GM19324 (cell line): Measurements from ENCODE around the gene CCDC85A.

ENCODE experiments used
- ATAC-seq: cut with Tn5 transposase; IDR thresholded peaks from one replicate; pipeline ENCODE4 v1.9.1; 2021; ENCODE audit warnings: mild to moderate bottlenecking, moderate library complexity; ENCODE audit not compliant: unreplicated experiment, low FRiP score

CCDC85A gene

DNA sequence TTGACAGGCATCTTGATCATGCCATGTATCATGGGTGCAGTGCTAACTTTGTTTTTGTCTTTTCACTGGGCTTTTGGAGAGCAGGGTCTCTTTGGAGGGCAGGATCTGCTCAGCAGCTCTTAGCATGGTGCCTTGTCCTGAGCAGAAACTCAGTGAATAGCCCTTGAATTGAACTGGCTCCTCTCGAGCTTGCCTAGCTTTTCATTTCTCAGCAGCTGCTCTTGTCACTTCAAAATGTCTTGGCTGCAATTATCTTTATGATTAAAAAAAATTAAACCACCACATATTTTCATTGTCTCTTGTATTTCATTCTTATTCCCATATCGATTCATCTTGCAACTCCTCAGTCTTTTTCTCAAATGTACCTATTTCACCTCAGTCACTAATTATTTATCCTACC, 50.5 kb downstream of the CCDC85A start:
- no peak for ATAC-seq

DNA sequence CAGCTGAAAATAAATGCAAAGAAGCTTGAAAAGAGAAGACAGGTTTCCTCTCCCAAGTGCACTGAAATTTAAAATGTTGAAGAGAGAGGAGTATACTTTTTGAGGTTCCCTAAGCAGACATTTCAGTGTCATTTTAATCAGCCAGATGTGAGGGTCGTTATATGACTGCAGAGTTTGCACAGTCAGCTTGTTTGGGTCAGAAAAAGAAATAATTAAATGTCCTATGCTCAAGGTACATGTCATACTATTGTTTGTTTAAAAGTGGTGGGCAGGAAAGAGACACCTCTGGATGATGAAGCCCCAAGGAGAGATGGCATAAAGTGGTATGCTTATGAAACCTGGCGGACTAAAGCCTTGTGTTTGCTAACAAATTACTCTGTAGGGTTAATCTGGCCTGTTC, 55.2 kb downstream of the CCDC85A start:
- no peak for ATAC-seq

DNA sequence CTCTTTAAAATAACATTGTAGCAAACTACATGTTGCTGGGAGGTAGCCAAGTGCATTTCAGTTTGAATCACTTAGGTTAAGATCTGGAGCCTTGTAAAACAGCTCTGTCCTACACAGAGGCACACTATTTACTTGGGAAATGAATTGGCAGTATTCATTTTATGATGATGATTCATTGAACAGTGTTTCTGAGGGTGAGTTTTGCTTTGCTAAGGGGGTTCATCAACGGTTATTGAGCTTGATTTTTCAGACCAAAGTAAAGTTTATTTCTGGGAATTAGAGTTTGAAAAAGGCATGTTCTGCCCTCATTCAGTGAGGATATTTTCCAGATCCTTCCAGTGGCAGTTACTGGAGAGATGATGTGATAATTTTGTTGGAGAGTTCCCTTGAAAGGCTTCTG, 55.6 kb downstream of the CCDC85A start:
- ATAC-seq = no peak

DNA sequence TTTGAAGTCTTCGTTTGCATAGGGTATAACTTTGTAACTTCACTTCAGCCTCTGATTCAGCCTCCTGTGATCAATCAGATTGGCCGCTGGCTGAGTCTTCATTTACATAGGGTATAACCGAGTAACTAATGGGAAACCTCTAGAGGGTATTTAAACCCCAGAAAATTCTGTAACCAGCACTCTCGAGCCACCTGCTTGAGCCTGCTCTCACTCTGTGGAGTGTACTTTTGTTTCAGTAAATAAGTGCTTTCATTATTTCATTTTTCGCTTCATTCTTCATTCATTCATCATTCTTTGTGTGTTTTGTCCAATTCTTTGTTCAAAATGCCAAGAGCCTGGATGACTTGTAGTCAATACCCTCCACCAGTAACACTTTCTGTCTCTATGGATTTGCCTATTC, 56.4 kb downstream of the CCDC85A start:
- ATAC-seq = no peak

DNA sequence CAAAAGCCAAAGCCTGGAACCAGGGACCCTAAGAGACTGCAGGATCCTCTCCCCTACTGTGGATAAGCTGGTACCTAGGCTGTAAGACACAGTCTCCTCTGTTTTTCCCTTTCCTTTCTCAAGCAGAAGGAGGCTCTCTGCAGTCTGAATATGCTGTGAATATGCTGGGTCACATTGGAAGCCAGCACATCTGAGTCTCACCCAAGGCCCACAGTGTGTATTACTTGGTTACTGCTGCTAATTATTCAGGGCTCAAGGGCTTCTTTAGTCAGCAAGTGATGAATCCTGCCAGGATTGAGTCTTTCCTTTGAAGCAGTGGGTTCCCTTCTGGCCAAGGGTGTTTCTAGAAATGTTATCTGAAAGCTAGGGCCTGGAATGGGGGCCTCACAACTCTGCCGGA, 60.7 kb downstream of the CCDC85A start:
- no peak for ATAC-seq

DNA sequence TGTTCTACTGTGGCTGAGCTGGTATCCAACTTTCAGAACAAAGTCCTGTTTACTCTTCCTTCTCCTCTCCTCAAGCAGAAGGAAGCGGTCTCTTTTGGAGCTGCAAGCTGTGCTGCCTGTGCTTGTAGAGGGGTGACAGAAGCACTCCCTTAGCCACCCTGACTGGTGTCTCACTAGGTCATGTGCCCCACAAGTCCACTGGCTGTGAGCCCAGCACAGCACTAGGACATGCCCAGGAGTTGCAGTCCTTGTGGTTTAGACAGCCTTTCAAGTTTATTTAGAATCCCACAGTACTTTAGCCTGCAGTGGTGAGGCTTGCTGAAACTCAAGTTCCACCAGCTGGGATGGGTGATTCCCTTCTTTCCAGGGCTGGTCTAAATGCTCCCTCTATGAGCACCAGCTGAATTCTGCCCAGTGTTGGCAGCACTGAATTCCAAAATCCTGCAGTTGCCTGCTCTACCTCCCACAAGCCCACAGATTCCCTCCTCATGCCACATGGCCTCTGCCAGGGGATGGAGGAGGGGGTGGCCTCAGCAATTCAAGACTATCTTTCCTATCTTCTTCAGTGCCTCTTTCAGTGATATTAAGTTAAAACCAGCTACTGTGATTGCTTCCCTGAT, 61.2 kb downstream of the CCDC85A start:
- ATAC-seq = no peak

DNA sequence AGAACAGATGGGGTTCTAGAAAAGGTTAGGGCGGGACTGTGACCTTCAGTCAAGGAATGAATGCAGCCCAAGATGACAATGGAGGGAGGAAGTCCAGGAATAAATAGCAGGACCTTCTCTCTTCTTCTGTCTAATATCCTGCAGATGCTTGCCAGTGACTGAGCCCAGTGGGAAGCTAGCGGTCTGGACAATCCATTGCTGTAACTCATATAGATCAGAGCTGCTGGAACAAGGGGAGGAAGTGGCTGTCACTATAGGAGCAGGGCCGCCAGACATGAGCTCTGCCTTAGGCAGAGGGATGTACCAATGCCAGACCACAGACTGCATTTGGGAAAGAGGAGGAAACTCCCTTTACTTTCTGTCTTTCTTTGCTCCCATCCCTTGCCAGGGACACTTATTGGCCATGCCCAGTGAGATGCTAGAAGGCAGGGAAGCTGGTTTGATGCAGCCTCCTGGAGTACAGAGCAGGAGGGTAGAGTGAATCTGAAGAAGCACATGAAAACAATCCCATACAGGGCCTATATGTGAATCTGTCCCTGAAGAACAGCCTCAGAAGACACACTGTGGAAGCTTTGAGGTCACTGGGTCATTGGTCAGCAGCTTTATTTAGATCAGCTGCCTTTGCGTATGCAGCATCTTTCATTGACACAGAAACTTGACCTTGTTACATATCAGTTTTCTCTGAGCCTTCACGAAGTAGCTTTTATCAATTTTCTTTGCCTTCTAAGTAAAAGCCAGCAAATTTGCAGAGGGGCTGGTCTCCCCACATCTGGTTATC, 65.4 kb downstream of the CCDC85A start:
- ATAC-seq = no peak

DNA sequence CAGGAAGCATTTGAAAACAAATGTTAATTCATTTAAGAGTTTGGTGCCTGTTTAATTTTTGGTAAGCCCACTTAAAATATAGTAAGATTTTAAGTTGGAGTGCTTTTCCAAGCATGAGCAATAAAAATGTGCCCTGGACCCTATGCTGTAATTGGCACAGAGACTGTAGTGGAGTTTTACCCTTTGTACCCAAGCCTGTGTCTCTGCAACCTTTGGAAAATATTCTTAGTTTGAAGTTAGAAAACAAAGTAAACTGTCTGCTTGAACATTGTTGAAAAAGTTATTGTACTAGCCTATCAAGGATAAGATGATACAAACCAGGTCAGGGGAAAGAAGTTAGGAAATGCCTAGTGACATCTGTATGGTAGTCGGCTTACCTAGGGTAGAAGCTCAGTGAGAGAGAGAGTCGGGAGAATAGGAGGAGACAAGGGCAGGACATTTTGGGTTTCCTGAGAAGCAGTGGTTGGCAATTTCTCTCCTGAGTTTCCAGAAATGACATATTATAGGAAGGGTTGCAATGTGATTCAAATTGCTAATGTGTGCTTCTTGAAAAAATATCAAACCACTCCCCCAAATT, 66.5 kb downstream of the CCDC85A start:
- no peak for ATAC-seq

DNA sequence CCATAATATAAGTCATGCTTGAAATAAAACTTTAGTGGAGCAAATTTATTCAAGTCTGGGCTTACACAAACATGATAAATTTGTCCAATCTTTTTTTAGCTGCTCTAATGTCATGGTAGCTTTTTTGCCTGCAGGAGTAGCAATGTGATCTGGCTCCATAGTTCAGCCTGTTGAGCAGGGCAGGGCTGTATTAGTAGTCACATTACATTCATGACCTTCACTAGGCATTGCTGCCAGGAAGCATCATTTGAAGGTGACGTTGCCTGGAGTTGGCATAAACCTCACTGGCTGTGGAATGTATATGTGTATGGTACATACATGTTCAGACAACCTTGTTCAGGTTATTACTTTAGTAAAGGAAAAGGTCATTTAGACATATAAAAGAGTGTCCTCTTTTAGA, 76.6 kb downstream of the CCDC85A start:
- ATAC-seq = no peak

DNA sequence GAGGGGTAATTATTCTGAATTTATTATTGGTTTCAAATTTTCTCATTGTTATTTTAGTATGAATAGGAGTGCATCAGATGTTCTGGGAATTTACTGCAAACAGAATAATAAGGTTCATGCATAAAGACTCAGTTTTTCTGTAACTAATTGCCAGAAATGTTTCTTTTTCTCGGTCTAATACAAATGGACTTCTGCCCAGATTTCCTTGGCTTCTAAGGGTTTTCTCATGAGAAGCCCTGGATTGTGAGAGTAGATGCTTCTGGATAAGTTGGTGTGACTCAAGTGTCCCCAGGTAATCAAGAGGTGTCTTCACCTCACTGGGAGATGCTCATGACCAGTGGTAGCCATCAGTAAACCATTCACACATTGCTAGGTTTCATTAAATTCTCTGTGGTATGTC, 78.5 kb downstream of the CCDC85A start:
- ATAC-seq = no peak

DNA sequence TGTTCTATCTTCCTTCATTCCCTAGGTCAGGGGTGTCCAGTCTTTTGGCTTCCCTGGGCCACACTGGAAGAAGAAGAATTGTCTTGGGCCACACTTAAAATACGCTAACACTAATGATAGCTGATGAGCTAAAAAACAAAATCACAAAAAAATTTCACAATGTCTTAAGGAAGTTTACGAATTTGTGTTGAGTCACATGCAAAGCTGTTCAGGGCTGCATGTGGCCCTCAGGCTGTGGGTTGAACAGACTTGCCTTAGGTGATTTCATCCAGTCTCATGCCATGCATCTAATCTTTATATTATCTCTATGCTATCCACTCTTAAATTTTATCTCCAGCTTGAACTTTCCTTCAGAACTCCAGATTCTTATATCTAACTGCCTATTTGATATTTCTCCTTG, 80.1 kb downstream of the CCDC85A start:
- no peak for ATAC-seq

DNA sequence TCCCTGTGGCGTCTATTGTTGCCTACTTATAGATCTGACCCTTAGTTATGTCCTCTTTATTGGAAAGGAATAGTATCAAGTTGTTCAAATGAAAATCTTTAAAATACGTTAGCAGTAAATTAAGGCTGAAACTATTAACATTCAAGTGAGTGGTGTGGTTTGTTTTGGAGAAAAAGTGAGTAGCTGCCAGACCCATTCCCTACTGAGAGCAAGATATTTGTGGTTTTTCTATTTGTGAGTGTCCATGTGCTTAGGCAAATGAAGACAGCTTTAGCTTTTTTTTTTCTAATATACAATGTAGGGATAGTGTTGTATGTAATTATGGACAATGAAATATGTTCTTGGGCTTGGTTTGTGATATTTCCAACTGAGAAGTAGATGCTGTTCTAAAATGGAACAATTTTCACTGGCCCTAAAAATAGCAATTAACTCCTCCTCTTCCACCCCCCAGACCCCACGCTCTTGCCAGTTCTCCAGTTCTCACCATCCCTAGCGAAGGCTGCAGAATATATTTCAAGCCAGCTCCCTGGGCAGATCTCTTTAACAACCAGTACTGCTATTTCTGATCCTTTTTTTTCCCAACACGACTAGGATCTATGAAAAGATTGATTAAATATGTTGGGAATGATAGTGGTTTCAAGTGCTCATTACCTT, 83.1 kb downstream of the CCDC85A start:
- ATAC-seq = no peak

DNA sequence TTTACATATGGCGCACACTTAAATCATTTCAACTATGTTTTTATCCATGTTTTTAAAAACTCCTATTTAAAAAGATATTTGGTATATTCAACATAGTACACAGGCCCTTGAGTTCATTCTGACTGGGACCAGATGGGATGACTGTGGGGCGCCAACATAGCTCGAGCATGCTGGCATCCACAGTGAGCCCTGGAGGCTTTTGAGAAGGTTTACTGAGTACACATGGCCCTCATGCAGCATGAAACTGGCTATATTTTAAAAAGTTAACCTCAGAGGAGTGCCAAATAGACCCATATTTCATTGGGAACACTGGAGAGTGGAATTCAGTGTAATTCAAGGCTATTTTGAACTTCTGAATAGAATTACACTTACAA, 83.6 kb downstream of the CCDC85A start:
- no peak for ATAC-seq

DNA sequence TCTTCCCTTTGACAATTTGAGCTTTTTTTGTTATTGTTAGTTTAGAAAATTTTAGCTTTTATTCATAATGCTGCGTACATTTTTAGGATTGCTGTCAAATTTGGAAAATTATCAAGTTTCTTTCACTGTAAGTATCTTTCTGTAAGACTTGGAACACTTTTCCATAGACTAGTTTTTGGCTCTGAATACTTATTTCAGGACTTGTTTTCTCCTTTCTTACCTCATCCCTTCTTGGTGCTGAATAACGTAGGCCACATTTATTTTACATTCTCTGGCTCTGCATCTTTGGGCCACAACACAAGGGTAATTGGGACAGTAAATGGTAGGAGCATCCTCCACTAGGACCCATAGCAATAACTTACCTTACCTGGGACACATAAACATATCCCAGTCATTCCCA, 85.1 kb downstream of the CCDC85A start:
- no peak for ATAC-seq

DNA sequence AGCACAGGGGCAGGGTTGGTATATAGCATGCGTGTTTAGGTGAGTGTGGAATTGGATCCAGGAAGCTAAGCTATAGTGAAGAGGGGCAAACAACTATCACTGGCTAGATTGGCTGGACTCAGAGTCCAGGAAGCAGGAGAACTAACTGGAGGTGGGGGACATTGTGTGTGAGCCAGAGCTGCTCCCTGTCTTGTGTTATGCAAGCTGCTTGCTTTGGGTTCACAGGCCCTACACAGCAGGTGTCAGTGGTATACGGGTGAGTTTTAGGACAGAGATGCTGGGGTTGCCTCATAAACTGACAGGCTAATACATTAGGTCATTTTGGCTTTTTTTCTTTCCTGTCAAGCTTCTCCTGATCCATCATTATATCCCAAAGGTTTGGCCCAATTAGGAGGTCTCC, 87.5 kb downstream of the CCDC85A start:
- no peak for ATAC-seq

DNA sequence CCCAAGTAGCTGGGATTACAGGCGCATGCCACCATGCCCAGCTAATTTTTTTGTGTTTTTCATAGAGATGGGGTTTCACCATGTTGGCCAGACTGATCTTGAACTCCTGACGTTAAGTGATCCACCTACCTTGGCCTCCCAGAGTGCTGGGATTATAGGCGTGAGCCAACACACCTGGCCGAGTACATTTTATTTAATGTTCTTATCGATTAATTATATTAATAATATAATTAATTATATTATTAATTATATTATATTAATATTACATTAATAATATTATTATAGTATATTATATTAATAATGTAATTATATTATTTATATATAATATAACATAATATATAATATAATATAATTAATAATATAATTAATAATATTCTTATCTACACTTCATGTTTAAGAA, 101.4 kb downstream of the CCDC85A start:
- no peak for ATAC-seq

DNA sequence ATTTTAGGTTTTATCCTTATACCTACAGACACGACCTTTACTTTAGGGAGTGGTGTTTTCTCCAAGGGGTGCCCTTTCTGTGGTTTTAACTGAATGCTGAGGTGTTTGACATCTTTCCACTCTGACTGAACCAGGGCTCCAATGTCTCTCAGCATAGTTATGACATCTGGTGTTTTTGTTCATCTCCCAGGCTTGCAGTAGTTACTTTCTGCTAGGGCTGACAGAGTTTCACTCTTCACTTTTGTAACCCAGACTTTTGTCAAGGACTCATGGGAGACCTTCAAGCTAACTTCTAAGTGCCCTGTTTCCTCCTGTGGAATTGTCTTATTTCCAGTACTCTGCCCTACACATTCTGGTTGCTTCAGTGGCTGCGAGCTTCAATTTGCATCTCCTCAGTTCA, 103.1 kb downstream of the CCDC85A start:
- ATAC-seq = peak; percentile 71

DNA sequence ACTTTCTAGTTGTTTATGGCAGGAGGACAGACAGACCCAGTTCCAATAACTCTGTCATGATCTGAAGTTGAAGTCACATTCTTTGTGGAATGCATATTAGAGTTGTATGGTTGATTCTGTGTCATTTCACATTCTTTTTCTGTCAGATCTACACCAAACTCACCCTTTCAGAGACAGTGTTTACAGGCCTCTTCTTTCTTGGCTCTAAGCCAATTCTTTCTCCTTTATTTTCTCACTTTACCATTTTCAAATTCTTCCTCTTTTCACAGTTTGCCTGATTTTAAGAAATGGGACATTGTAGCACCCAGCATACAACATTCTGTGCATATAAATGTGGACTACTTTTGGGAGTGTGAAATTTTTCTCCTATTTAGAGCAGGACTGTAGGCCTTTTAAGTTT, 103.7 kb downstream of the CCDC85A start:
- no peak for ATAC-seq

DNA sequence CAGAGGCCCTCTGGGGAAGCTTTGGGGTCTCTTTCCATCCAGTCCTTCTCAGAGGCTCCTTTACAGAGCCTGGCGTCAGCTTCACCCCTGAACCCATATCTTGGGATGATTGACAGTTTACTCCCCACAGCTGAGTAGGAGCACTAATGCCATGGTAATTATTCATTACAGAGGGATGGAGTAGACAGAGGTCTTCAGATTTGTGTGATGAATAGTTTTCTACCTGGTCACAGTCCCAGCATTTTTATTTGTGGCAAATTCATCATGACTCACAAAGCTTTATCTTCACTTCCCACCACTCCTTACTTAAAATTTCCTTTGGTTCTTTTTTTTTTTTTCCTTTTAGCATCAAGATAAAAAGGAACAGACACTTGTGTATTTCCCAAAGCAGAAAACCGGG, 104.2 kb downstream of the CCDC85A start:
- no peak for ATAC-seq

DNA sequence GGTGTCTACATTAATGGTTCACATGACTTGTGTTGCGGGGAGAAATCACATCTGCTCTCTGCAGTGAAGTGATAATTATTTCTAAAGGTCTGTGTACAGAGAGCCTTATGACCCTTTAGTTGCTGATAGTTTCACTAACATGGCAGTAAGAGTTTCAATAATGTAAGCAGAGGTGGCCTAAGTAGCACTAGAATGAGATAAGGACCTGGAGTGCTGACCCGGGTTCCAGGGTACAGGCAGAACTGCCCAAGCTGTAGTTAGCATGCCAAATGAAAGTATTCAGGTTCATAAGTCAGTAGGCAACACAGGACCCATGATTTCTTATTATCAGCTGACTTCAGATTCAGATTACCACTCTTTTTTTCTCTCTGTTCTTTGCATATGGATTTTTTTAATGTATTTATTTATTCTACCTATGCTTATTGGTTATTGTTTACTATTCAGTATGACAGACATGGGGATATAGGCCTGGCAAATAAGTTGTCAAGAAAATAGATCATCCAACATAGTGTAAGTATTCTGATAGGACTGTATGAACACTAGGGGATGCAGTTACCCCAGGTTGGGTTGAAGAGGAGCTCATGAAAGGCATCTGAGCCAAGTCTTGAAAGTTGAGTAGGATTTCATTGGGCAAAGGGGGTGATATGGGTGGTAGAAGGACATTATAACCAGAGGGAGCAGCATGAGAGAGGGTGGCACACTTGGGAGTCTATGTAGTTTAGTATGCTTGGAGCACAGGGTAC, 105.2 kb downstream of the CCDC85A start:
- ATAC-seq = no peak

DNA sequence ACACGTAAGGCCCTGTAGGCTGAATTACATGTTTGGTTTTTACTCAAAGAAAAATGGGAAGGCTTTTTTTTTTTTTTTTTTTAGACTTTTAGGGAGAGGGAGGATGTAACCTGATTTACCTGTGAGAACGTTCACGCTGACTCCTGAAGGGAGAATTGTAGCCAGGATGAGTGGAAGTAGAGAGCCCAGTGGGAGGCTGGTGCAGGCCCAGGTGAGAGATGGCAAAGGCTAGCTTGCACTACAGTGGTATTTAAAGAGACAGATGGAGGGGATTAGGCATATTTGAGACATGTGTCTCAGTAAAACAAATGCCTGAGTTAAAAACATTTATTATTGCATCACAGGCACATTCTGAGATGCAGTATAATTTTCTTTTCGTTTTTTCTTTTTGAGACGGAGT, 107.9 kb downstream of the CCDC85A start:
- ATAC-seq = no peak
